A549 treated with CORT108297 at 1 μM for 4 hours (cell line): Measurements from ENCODE around the gene HNRNPDL. TPM values are rescaled to one million over a fixed set of nuclear protein-coding genes. Genes with fewer than 3 reads are reported as not detected.

Source experiments
- total RNA-seq: library from RNA; stranded (reverse); fragments of 200-300 nt; extraction: Qiagen RNA extraction; gene quantifications from 5 replicates; pipeline ENCODE4 v1.2.3, GENCODE V29; 2022

HNRNPDL gene
- 201 to 352 TPM (median 245 TPM) in 5 replicates for total RNA-seq

DNA sequence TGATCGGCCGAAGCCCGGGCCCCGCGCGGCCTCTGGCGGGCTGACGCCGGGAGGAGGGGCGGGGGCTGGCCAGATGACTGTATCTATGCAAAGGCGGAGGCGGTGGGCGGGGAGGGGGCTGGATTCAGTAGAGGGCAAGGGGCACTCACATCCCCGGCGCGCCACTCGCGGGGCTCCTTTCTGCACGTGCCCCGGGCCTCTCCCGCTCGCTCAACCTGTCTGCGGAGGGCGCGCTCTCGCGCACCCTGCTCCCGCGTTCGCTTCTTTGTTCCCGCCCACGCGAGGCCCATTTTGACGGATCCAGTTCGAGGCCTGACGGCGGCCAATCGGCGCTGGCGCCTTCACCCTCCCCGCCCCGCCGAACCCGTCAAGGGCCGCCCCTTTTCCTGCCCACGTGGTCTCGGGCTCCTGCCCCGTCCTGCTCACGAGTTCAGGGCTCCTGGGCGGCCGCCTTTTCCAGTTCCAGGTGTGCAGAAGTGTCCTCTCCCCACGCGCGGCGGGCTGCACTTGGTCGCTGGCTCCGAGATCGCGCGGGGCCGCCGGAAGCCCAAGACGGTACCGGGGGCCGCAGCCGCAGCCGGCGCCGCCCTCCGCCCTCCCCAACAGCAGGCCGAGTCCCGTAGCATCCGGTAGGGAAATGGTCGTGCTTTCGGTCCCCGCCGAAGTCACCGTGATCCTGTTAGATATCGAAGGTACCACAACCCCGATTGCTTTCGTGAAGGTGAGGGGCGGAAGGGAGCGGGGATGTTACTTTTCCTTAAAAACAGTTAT, at the start of gene HNRNPDL, which contains the start of gene ENOPH1:
HNRNPDL (minus strand) TSS at position 270 of the 771 bp plus-strand sequence. CDS start 772 bp downstream, outside the sequence.
ENOPH1 (plus strand) TSS at position 398 of the 771 bp plus-strand sequence; CDS start at position 638, 240 bp downstream.

DNA sequence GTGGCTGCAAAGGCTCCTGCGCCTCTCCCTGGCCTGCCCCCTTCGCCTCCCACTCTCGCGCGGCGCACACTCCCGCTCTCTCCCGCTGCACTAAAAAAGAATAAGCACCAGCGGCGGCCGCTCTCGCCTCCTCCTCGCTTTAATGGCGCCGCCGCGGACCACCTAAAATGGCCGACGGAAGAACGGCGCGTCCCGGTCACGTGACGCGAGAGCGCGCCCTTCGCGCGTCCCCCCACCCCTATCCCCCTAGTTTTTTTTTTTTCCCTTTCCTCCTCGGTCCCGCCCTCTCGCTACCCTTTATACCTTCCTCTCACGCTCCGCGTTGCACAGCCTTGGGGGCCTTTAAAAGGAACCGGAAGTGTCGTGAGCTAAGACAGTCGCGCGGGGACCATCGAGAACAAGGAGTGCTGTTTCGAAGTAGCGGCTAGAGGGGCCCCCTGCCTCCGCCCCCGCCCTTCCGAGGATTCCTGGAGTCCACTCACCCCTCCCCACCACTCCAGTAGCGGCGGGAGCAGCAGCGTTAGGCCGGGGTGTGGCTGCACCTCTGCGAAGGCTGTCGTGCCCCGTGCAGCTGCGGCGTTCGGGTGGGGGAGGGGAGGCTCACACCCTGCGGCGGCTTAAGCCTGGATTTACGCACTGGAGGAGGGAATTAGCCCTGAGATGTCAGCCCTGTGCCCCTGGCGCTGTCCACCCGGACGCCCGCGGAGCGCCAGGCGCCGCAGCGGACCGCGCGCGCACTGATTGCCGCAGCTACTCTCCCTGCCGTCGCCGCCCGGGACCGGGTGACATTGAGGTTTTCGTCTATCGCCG, 56.2 kb downstream of the HNRNPDL start, which contains the start of gene HNRNPD:
HNRNPD (minus strand) TSS at position 176 of the 810 bp plus-strand sequence. CDS start 313 bp downstream, outside the sequence.

Other genes with a start within 250 kb of the HNRNPDL start
- 212 to 337 TPM (median 215 TPM) in 5 replicates for gene HNRNPD, start 56.5 kb downstream of the HNRNPDL start, total RNA-seq
- 28.4 to 33.2 TPM (median 31.9 TPM) in 5 replicates for gene ENOPH1, start 128 bp upstream of the HNRNPDL start, total RNA-seq
- gene TMEM150C, start 131.5 kb upstream of the HNRNPDL start, total RNA-seq, result 0.65 to 1.6 TPM (median 1.2 TPM) in 5 replicates